ENCODE data around the gene LRRN4CL. TPM values are rescaled to one million over a fixed set of nuclear protein-coding genes. Genes with fewer than 3 reads are reported as not detected.

Gene LRRN4CL
- total and polyA plus RNA-seq, 2 of the 4 experiments (the other 2 are of a cell fraction) = 0.36 to 0.84 TPM

- TF ChIP-seq NFE2L2 (IDR thresholded peaks at IDR 0.05; ENCODE audit: low read depth, low read length) (no peak), RFX5 (IDR thresholded peaks at IDR 0.05; ENCODE audit: low read depth, low read length) (no peak)
Observed at GRCh38 chr11:62715150-62716130, 26.1 kb upstream of the LRRN4CL start (continued).

- ATAC-seq (ENCODE audit: low read depth) = no peak
- Histone ChIP-seq H3K18ac (ENCODE audit: low read depth, low read length) (no peak overlapping the region), H3K36me3 (ENCODE audit: control insufficient read depth, insufficient read depth, low read length) (peaks cover 55% of the 10 kb centered on the region), H3K9me1 (ENCODE audit: insufficient read depth, low read length) (peaks cover 8% of the 10 kb centered on the region), H3K4me3 (ENCODE audit: insufficient read depth, low read depth, low read length) (no peak overlapping the region), H3K27me3 (ENCODE audit: control insufficient read depth, insufficient read depth, low read length) (no peaks in the 10 kb centered on the region), H3K9ac (ENCODE audit: low read depth, low read length) (no peak overlapping the region), H3K4me1 (ENCODE audit: control insufficient read depth, insufficient read depth, low read length) (peaks cover 12% of the 10 kb centered on the region), H2AFZ (replicated peaks; ENCODE audit: low read length, poor library complexity) (no peak overlapping the region), H3K56ac (ENCODE audit: extremely low read depth, insufficient read depth, low read length) (no peak overlapping the region), H3K27ac (ENCODE audit: insufficient read depth, low read length) (peak overlapping the region; percentile 2; the same call in 1 of the 2 replicates), H3K4ac (ENCODE audit: low read depth, low read length) (no peak overlapping the region), H3K23ac (ENCODE audit: low read depth, low read length) (no peak overlapping the region), H2AK9ac (replicated peaks; ENCODE audit: low read depth, low read length, poor library complexity) (no peak overlapping the region), H2BK5ac (ENCODE audit: low read depth, low read length, poor library complexity, severe bottlenecking) (no peak overlapping the region), H2BK120ac (ENCODE audit: low read depth, low read length) (no peak overlapping the region), H2AK5ac (ENCODE audit: low read depth, low read length) (no peak overlapping the region), H4K91ac (ENCODE audit: insufficient read depth, low read depth, low read length) (no peak overlapping the region), H4K5ac (ENCODE audit: low read depth, low read length) (no peak overlapping the region), H4K8ac (ENCODE audit: low read depth in 2 of 2, low read length in 2 of 2) (no peak overlapping the region), H4K20me1 (ENCODE audit: insufficient read depth, low read length) (no peaks in the 10 kb centered on the region), H3K4me2 (ENCODE audit: low read depth, low read length) (no peak overlapping the region), H2BK15ac (ENCODE audit: low read depth, low read length) (no peak overlapping the region), H3K79me1 (ENCODE audit: low read depth in 1 of 2, low read length in 2 of 2) (peaks cover 24 to 62% of the 10 kb centered on the region in 2 experiments), H2BK20ac (ENCODE audit: low read depth, low read length) (no peak overlapping the region), H3K9me3 (ENCODE audit: control insufficient read depth, insufficient read depth, low read length) (no peaks in the 10 kb centered on the region), H3K14ac (replicated peaks; ENCODE audit: low read depth, low read length) (no peak overlapping the region)
- WGBS, 2 experiments (ENCODE audit: extremely low coverage in 2 of 2, insufficient read length in 1 of 2) = no CpG with 5 or more reads among the region's 2 CpGs
- no TSS peak for BruUV-seq (replicated peaks)
- no peak for DNase-seq
- intact Hi-C loops (cut with micrococcal nuclease) (no loop called here), in situ Hi-C loops (cut with MboI; ENCODE audit: low sequenced_read_pairs) (no loop called here), dilution Hi-C loops (cut with HindIII; ENCODE audit: low sequenced_read_pairs, unreplicated experiment) (no loop called here)
- POLR2A ChIA-PET (ENCODE audit: unreplicated experiment) = no interaction called here
- CTCF ChIA-PET = no interaction called here
- TF ChIP-seq RCOR1 (IDR thresholded peaks at IDR 0.05; ENCODE audit: insufficient replicate concordance, low read length) (no peak), SMC3 (IDR thresholded peaks at IDR 0.05; ENCODE audit: low read depth, low read length) (no peak), MXI1 (IDR thresholded peaks at IDR 0.05; ENCODE audit: borderline replicate concordance, low read depth, low read length) (no peak), MAFK (IDR thresholded peaks at IDR 0.05; ENCODE audit: low read depth, low read length) (no peak), BHLHE40 (IDR thresholded peaks at IDR 0.05; ENCODE audit: low read depth, low read length) (no peak), MAZ (IDR thresholded peaks at IDR 0.05; ENCODE audit: borderline replicate concordance, low read depth, low read length) (no peak), NFE2L2 (IDR thresholded peaks at IDR 0.05; ENCODE audit: low read depth, low read length) (no peak), USF2 (IDR thresholded peaks at IDR 0.05; ENCODE audit: low read depth, low read length) (no peak), POLR2A (IDR thresholded peaks at IDR 0.05; ENCODE audit: low read depth, low read length) (no peak), CHD1 (IDR thresholded peaks at IDR 0.05; ENCODE audit: low read depth, low read length) (no peak), CEBPB (IDR thresholded peaks at IDR 0.05; ENCODE audit: low read depth, low read length) (no peak), ELK1 (IDR thresholded peaks at IDR 0.05; ENCODE audit: borderline replicate concordance, low read depth, low read length) (no peak)
Observed at GRCh38 chr11:62713343-62713742, 24.0 kb upstream of the LRRN4CL start.
